OCI-LY7 (cell line): Measurements from ENCODE around the gene FAM216A. TPM values are rescaled to one million over a fixed set of nuclear protein-coding genes. Genes with fewer than 3 reads are reported as not detected.
"Not testable (repeated sequence)": the region's sequence is repeated elsewhere in the genome, so short reads cannot be mapped to it uniquely, and the experiment has no call there.

Experiments used
- BruUV-seq: library from RNA; stranded (reverse); fragments of 400-500 nt; replicated peaks from 2 replicates; lab custom pipeline; 2021; lab: Mats Ljungman, UMichigan
- CTCF ChIA-PET: fragments of 300-600 bp; sonication (Branson Sonifier 250); formaldehyde crosslinking; loops from one replicate; lab custom pipeline; 2022; ENCODE audit warnings: antibody characterized with exemption; ENCODE audit not compliant: unreplicated experiment; lab: Charles Lee
- POLR2A ChIA-PET: fragments of 300-600 bp; sonication (Branson Sonifier 250); formaldehyde crosslinking; loops from one replicate; lab custom pipeline; 2022; ENCODE audit warnings: antibody characterized with exemption; lab: Charles Lee
- DNase-seq: peaks from one replicate; pipeline ENCODE4 v3.0.0-alpha.2; 2015; ENCODE audit warnings: low spot score
- H2AFZ ChIP-seq: fragments of 200-600 bp; sonication (generic), shearing (Covaris generic); 2 replicates; pipeline ENCODE4 v1.6.1; 2014; ENCODE audit warnings: mild to moderate bottlenecking, antibody characterized with exemption, low read length, moderate library complexity
- H3K27ac ChIP-seq: fragments of 200-600 bp; sonication (generic); 2 replicates; pipeline ENCODE4 v1.5.1; 2014; ENCODE audit warnings: mixed run types, low read depth, mild to moderate bottlenecking, moderate library complexity, low read length, inconsistent platforms; ENCODE audit not compliant: poor library complexity, severe bottlenecking
- H3K36me3 ChIP-seq: fragments of 200-600 bp; sonication (generic); 2 replicates; pipeline ENCODE4 v1.6.1; 2014; ENCODE audit warnings: mild to moderate bottlenecking, antibody characterized with exemption, low read length, moderate library complexity, mixed read lengths; ENCODE audit not compliant: insufficient read depth
- H3K4me1 ChIP-seq: fragments of 200-600 bp; sonication (generic); 2 replicates; pipeline ENCODE4 v1.5.1; 2014; ENCODE audit warnings: mild to moderate bottlenecking, low read length; ENCODE audit not compliant: insufficient read depth, poor library complexity, severe bottlenecking
- H3K4me2 ChIP-seq: fragments of 200-600 bp; sonication (generic); 2 replicates; pipeline ENCODE4 v1.6.1; 2014; ENCODE audit warnings: mild to moderate bottlenecking, low read length
- H3K4me3 ChIP-seq: fragments of 200-600 bp; sonication (generic); 2 replicates; pipeline ENCODE4 v1.5.1; 2014; ENCODE audit warnings: mild to moderate bottlenecking, low read depth, low read length; ENCODE audit not compliant: poor library complexity, severe bottlenecking
- H3K79me2 ChIP-seq: fragments of 200-600 bp; sonication (generic); 2 replicates; pipeline ENCODE4 v1.6.1; 2016; ENCODE audit warnings: low read depth, mild to moderate bottlenecking, low read length, moderate library complexity, mixed read lengths; ENCODE audit not compliant: insufficient read depth
- H3K9me2 ChIP-seq: fragments of 200-600 bp; sonication (generic); 2 replicates; pipeline ENCODE4 v1.6.1; 2016; ENCODE audit warnings: mild to moderate bottlenecking, low read length, mixed read lengths; ENCODE audit not compliant: insufficient read depth
- H3K9me3 ChIP-seq: fragments of 200-600 bp; sonication (generic); 2 replicates; pipeline ENCODE4 v1.6.1; 2014; ENCODE audit warnings: mild to moderate bottlenecking, mixed run types, low read length, mixed read lengths
- H4K20me1 ChIP-seq: fragments of 200-600 bp; sonication (generic); 2 replicates; pipeline ENCODE4 v1.6.1; 2014; ENCODE audit warnings: mild to moderate bottlenecking, antibody characterized with exemption, low read length, moderate library complexity, mixed read lengths; ENCODE audit not compliant: insufficient read depth
- CTCF ChIP-seq: fragments of 200-600 bp; sonication (generic); conservative IDR thresholded peaks from 2 replicates; pipeline ENCODE4 v1.5.1; 2014; ENCODE audit warnings: mild to moderate bottlenecking, antibody characterized with exemption, low read length, moderate library complexity, mixed read lengths
- EZH2phosphoT487 ChIP-seq: fragments of 200-600 bp; sonication (generic); IDR thresholded peaks from 2 replicates; pipeline ENCODE4 v1.6.1; 2018; ENCODE audit warnings: low read depth, borderline replicate concordance, mild to moderate bottlenecking, mixed run types, antibody characterized with exemption, low read length, moderate library complexity, mixed read lengths
- intact Hi-C: fragments of 100-400 bp; cut with micrococcal nuclease; formaldehyde crosslinking; loops from one replicate; pipeline ENCODE4 v1.10.0; 2022; ENCODE audit not compliant: unreplicated experiment
- total RNA-seq, 2 experiments: library from RNA; depleted of rRNA in 1 of 2; stranded (reverse); fragments of >200 nt in 1 of 2; shearing (Covaris generic) in 1 of 2; gene quantifications; 2 replicates each; pipeline ENCODE4 v1.2.3, GENCODE V29; 2014 to 2022

Gene FAM216A
- total RNA-seq, 2 experiments from 2014 or later: 62.4 to 62.5 TPM

GRCh38 chr12:110426406-110426805, 42.2 kb upstream of the FAM216A start:
- BruUV-seq: no TSS peak

DNA sequence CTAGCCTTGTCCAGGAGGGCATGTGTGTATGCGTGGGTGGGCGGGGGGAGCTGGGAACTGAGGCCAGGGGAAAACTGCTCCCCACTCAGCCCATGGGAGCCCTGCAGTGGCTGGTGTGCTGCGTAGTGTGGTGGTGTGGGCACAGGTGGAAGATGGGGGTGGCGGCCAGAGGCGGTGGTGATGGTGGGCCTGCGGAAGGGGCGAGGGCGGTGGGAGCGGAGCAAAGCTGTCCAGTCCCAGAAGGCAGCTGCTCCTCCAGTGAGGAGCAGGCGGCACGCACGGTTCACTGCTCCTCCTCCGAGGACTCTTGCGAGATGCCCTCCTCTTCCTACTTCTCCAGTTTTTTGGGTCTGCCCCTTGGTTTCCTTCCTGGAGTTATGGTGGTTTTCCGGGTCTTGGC, 39.0 kb upstream of the FAM216A start:
- H2AFZ ChIP-seq, intact Hi-C loops, H3K4me2 ChIP-seq, H4K20me1 ChIP-seq, POLR2A ChIA-PET, H3K27ac ChIP-seq, H3K79me2 ChIP-seq, H3K4me1 ChIP-seq, H3K9me2 ChIP-seq, H3K9me3 ChIP-seq, H3K4me3 ChIP-seq, CTCF ChIA-PET, DNase-seq, BruUV-seq: not testable (repeated sequence)
- H3K36me3 ChIP-seq: peaks cover 12% of the 10 kb centered on the region

More at GRCh38 chr12:110426406-110426805, 42.2 kb upstream of the FAM216A start:
- no peaks in the 10 kb centered on the region for H4K20me1 ChIP-seq
- ChIA-PET CTCF (no interaction called here), POLR2A (interaction anchor here (1.4 kb wide), 1 partner anchor 53 kb away, joined by 4 read pairs; no protein-coding TSS in a partner anchor)
- no peak overlapping the region for H3K4me3 ChIP-seq
- no peaks in the 10 kb centered on the region for H3K9me3 ChIP-seq
- H3K9me2 ChIP-seq: no peaks in the 10 kb centered on the region
- no peak overlapping the region for H3K27ac ChIP-seq
- peaks cover 3% of the 10 kb centered on the region for H3K4me1 ChIP-seq
- intact Hi-C loops: no loop called here
- no peaks in the 10 kb centered on the region for H3K79me2 ChIP-seq
- no peak overlapping the region for H2AFZ ChIP-seq
- no peak for DNase-seq
- no peak overlapping the region for H3K4me2 ChIP-seq
- TF ChIP-seq EZH2phosphoT487: no peak
- TF ChIP-seq CTCF: no peak
- H3K36me3 ChIP-seq: no peaks in the 10 kb centered on the region

- H3K9me3 ChIP-seq: no peaks in the 10 kb centered on the region
- intact Hi-C loops: loop anchor here (1.0 kb wide), 3 partner anchors 48 to 332 kb away; no protein-coding TSS in a partner anchor
- no peaks in the 10 kb centered on the region for H4K20me1 ChIP-seq
- no peak overlapping the region for H2AFZ ChIP-seq
- BruUV-seq: no TSS peak
- H3K79me2 ChIP-seq: no peaks in the 10 kb centered on the region
- peaks cover 35% of the 10 kb centered on the region for H3K36me3 ChIP-seq
- no peak overlapping the region for H3K4me3 ChIP-seq
- CTCF ChIA-PET: interaction anchor here (0.9 to 1.3 kb wide), 2 partner anchors 115 to 329 kb away, joined by 3 to 5 read pairs; no protein-coding TSS in a partner anchor
- no peak overlapping the region for H3K4me2 ChIP-seq
- H3K4me1 ChIP-seq: no peaks in the 10 kb centered on the region
- no peaks in the 10 kb centered on the region for H3K9me2 ChIP-seq
- DNase-seq: no peak
- no peak overlapping the region for H3K27ac ChIP-seq
- POLR2A ChIA-PET: interaction anchor here (0.6 to 1.2 kb wide), 15 partner anchors 11 to 531 kb away, joined by 3 to 10 read pairs (median 4); no protein-coding TSS in a partner anchor
- TF ChIP-seq EZH2phosphoT487 (no peak), CTCF (no peak)
Measured at GRCh38 chr12:110431957-110432587, 36.6 kb upstream of the FAM216A start.
